ENCODE data around the gene DNAH1. TPM values are rescaled to one million over a fixed set of nuclear protein-coding genes. Genes with fewer than 3 reads are reported as not detected.

The DNAH1 gene
- total RNA-seq, 1 experiment from 2014 or later, result 2.4 TPM

GRCh38 chr3:52289338-52289746, 26.8 kb upstream of the DNAH1 start:
- TF ChIP-seq REST (IDR thresholded peaks at IDR 0.05; ENCODE audit: insufficient read depth in 1 of 2, low read depth in 2 of 2, low read length in 1 of 2), result no peak
- TF ChIP-seq SIN3A (IDR thresholded peaks at IDR 0.05; ENCODE audit: borderline replicate concordance, insufficient read depth, low read depth, low read length), result no peak
- no peak for TF ChIP-seq CTCF (IDR thresholded peaks at IDR 0.05)
- TF ChIP-seq TCF7L2 (IDR thresholded peaks at IDR 0.05; ENCODE audit: low read depth, low read length), result no peak
- no peak for TF ChIP-seq POLR2AphosphoS5 (IDR thresholded peaks at IDR 0.05; ENCODE audit: low read depth, low read length)
- Histone ChIP-seq H3K27ac (ENCODE audit: low read length) (no peak overlapping the region; the same call in 1 of the 2 replicates), H3K27me3 (ENCODE audit: control insufficient read depth, insufficient read depth, low read length) (no peaks in the 10 kb centered on the region), H3K4me1 (ENCODE audit: control insufficient read depth, insufficient read depth, low read length) (peaks cover 3% of the 10 kb centered on the region; the same call in 1 of the 2 replicates), H3K4me3 (ENCODE audit: low read depth in 2 of 2, low read length in 2 of 2) (no peak overlapping the region), H3K9me3 (ENCODE audit: control insufficient read depth, insufficient read depth, low read depth, low read length) (no peaks in the 10 kb centered on the region), H3K36me3 (ENCODE audit: control insufficient read depth, insufficient read depth, low read length) (no peaks in the 10 kb centered on the region)
- DNase-seq (ENCODE audit: low read depth, low spot score), result no peak
- intact Hi-C loops (cut with micrococcal nuclease; ENCODE audit: unreplicated experiment), result no loop called here
- ChIA-PET POLR2A (no interaction called here), CTCF (interaction anchor here (0.7 kb wide), 1 partner anchor 95 kb away, joined by 3 read pairs; no protein-coding TSS in a partner anchor)
- ATAC-seq, result no peak
- no TSS peak for BruUV-seq (replicated peaks)
- in situ Hi-C loops (cut with HindIII; ENCODE audit: low pct_unique_long_range_greater_than_20kb, low sequenced_read_pairs), result no loop called here

- no peaks in the 10 kb centered on the region for H3K36me3 ChIP-seq (ENCODE audit: control insufficient read depth, insufficient read depth, low read length)
- DNase-seq (ENCODE audit: low read depth, low spot score), result no peak
- H3K9me3 ChIP-seq (ENCODE audit: control insufficient read depth, insufficient read depth, low read depth, low read length), result no peaks in the 10 kb centered on the region
- in situ Hi-C loops (cut with HindIII; ENCODE audit: low pct_unique_long_range_greater_than_20kb, low sequenced_read_pairs) (no loop called here), intact Hi-C loops (cut with micrococcal nuclease; ENCODE audit: unreplicated experiment) (loop anchor here (2.0 to 5.0 kb wide), 2 partner anchors 49 to 157 kb away; partner anchors contain the start of gene SEMA3G)
- H3K27me3 ChIP-seq (ENCODE audit: control insufficient read depth, insufficient read depth, low read length), result no peaks in the 10 kb centered on the region
- no peak for ATAC-seq
- ChIA-PET CTCF (interaction anchor here (0.7 kb wide), 1 partner anchor 95 kb away, joined by 3 read pairs; no protein-coding TSS in a partner anchor), POLR2A (interaction anchor here (0.7 kb wide), 1 partner anchor 13 kb away, joined by 3 read pairs; no protein-coding TSS in a partner anchor)
- no peak for TF ChIP-seq SIN3A (IDR thresholded peaks at IDR 0.05; ENCODE audit: borderline replicate concordance, insufficient read depth, low read depth, low read length)
- TF ChIP-seq REST (IDR thresholded peaks at IDR 0.05; ENCODE audit: insufficient read depth in 1 of 2, low read depth in 2 of 2, low read length in 1 of 2), result no peak
- TF ChIP-seq POLR2AphosphoS5 (IDR thresholded peaks at IDR 0.05; ENCODE audit: low read depth, low read length), result no peak
- TF ChIP-seq CTCF (IDR thresholded peaks at IDR 0.05), result no peak
- no peak for TF ChIP-seq TCF7L2 (IDR thresholded peaks at IDR 0.05; ENCODE audit: low read depth, low read length)
- H3K27ac ChIP-seq (ENCODE audit: low read length), result no peak overlapping the region
- peaks cover 3% of the 10 kb centered on the region; the same call in 1 of the 2 replicates for H3K4me1 ChIP-seq (ENCODE audit: control insufficient read depth, insufficient read depth, low read length)
- BruUV-seq (replicated peaks), result no TSS peak
- no peak overlapping the region for H3K4me3 ChIP-seq (ENCODE audit: low read depth in 2 of 2, low read length in 2 of 2)
Observed at GRCh38 chr3:52289747-52290595, 26.1 kb upstream of the DNAH1 start.

Data from Panc1 (cell line).